GM18511 (cell line): ENCODE data around the gene HEPACAM.

Experiments
- ATAC-seq: cut with Tn5 transposase; IDR thresholded peaks from one replicate; pipeline ENCODE4 v1.9.1; 2021; ENCODE audit warnings: mild to moderate bottlenecking, moderate library complexity; ENCODE audit not compliant: unreplicated experiment

HEPACAM gene

GRCh38 chr11:124870430-124870829, 65.4 kb downstream of the HEPACAM start:
- ATAC-seq = no peak

- no peak for ATAC-seq
These were observed 65.9 kb downstream of the HEPACAM start for GRCh38 chr11:124869856-124870387.

GRCh38 chr11:124869331-124869730, 66.5 kb downstream of the HEPACAM start:
- ATAC-seq = no peak
